Skeletal muscle cell (primary cell): ENCODE results near the gene HNRNPAB.

ENCODE experiments used
- DNase-seq: peaks from one replicate; pipeline ENCODE4 v3.0.0-alpha.2; 2010; ENCODE audit warnings: low read depth
- H3K4me3 ChIP-seq: 2 replicates; pipeline ENCODE4 v1.5.1; 2011; ENCODE audit warnings: low read depth, mild to moderate bottlenecking, control low read depth, low read length, moderate library complexity

The HNRNPAB gene

GRCh38 chr5:178259623-178260536, 55.5 kb downstream of the HNRNPAB start:
- H3K4me3 ChIP-seq: no peak overlapping the region
- no peak for DNase-seq
